Calu3 (cell line): ENCODE measurements around the gene CPLANE1. TPM values are rescaled to one million over a fixed set of nuclear protein-coding genes. Genes with fewer than 3 reads are reported as not detected.
"Not testable (repeated sequence)": the region's sequence is repeated elsewhere in the genome, so short reads cannot be mapped to it uniquely, and the experiment has no call there.

Source experiments
- BruUV-seq: library from RNA; stranded (reverse); fragments of 400-500 nt; replicated peaks from 2 replicates; lab custom pipeline; 2021; lab: Mats Ljungman, UMichigan
- CTCF ChIA-PET: fragments of 300-600 bp; sonication (Branson Sonifier 250); formaldehyde crosslinking; loops from one replicate; lab custom pipeline; 2022; ENCODE audit warnings: antibody characterized with exemption; lab: Charles Lee
- DNase-seq: peaks from one replicate; pipeline ENCODE4 v3.0.0; 2022
- H3K27ac Mint-ChIP-seq: one replicate; pipeline ENCODE4 v1.8.0; 2022; ENCODE audit warnings: mixed read lengths; ENCODE audit not compliant: unreplicated experiment
- H3K27me3 Mint-ChIP-seq: one replicate; pipeline ENCODE4 v1.8.0; 2022; ENCODE audit warnings: mixed read lengths; ENCODE audit not compliant: unreplicated experiment
- H3K36me3 Mint-ChIP-seq: one replicate; pipeline ENCODE4 v1.8.0; 2022; ENCODE audit warnings: mild to moderate bottlenecking, moderate library complexity, mixed read lengths; ENCODE audit not compliant: insufficient read depth, unreplicated experiment
- H3K4me1 Mint-ChIP-seq: one replicate; pipeline ENCODE4 v1.8.0; 2022; ENCODE audit warnings: mild to moderate bottlenecking, low read depth, mixed read lengths; ENCODE audit not compliant: unreplicated experiment
- H3K4me3 Mint-ChIP-seq: one replicate; pipeline ENCODE4 v1.8.0; 2022; ENCODE audit warnings: mild to moderate bottlenecking, low read depth, moderate library complexity, mixed read lengths; ENCODE audit not compliant: unreplicated experiment
- H3K9me3 Mint-ChIP-seq: one replicate; pipeline ENCODE4 v1.8.0; 2022; ENCODE audit warnings: low read depth, mixed read lengths; ENCODE audit not compliant: unreplicated experiment
- CTCF ChIP-seq: fragments of 200-600 bp; IDR thresholded peaks from one replicate; pipeline ENCODE4 v1.8.0; 2022; ENCODE audit warnings: antibody characterized with exemption; ENCODE audit not compliant: unreplicated experiment
- intact Hi-C: fragments of 100-400 bp; cut with micrococcal nuclease; formaldehyde crosslinking; loops from one replicate; pipeline ENCODE4 v1.10.0; 2022; ENCODE audit not compliant: unreplicated experiment
- total RNA-seq: library from RNA; stranded (reverse); gene quantifications from 2 replicates; pipeline ENCODE4 v1.2.3, GENCODE V29; 2022

The CPLANE1 gene
- total RNA-seq, 1 experiment from 2014 or later, result 12.1 TPM

DNA sequence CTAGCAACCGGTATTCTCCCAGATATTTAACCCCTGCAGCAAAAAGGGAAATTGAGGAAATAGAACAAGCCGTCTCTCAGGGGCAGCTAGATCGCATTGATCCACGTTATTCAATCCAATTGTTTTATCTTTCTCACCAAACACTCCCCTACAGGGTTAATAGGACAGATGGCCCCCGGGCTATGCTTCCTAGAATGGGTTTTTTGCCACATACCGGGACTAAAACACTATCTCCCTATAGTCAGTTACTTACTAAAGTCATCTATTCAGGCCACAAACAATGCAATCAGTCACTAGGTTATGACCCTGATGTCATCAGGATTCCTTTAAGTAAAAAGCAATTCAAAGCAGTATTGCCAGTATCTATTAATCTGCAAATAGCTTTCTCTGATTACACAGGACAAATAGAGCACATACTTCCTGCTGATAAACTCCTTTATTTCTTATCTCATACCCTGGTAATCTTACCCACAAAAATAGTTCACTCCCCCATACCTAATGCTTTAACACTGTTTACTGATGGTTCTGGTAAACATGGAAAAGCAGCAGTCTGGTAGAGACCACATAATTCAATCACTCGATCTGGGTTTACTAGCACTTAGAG is 159.0 kb downstream of the CPLANE1 start:
- H3K4me1 Mint-ChIP-seq, result peaks cover 9% of the 10 kb centered on the region
- CTCF ChIA-PET, result interaction anchor here (0.8 kb wide), 1 partner anchor 149 kb away, joined by 4 read pairs; no protein-coding TSS in a partner anchor
- no TSS peak for BruUV-seq

GRCh38 chr5:37088009-37088408 is 161.2 kb downstream of the CPLANE1 start:
- no peak for TF ChIP-seq CTCF
- no peaks in the 10 kb centered on the region for H3K36me3 Mint-ChIP-seq
- no TSS peak for BruUV-seq
- H3K27me3 Mint-ChIP-seq, result no peaks in the 10 kb centered on the region
- peaks cover 9% of the 10 kb centered on the region for H3K4me1 Mint-ChIP-seq
- intact Hi-C loops, result no loop called here
- no peak for DNase-seq
- H3K27ac Mint-ChIP-seq, result no peak overlapping the region
- H3K9me3 Mint-ChIP-seq, result no peaks in the 10 kb centered on the region
- H3K4me3 Mint-ChIP-seq, result no peak overlapping the region
- CTCF ChIA-PET, result no interaction called here

More for the DNA sequence above, 159.0 kb downstream of the CPLANE1 start:
- Mint-ChIP-seq H3K36me3 (no peaks in the 10 kb centered on the region), H3K9me3 (peaks cover 4% of the 10 kb centered on the region), H3K27ac (no peak overlapping the region), H3K27me3 (no peaks in the 10 kb centered on the region), H3K4me3 (no peak overlapping the region)
- DNase-seq, result no peak
- intact Hi-C loops, result no loop called here
- no peak for TF ChIP-seq CTCF

- no peak for DNase-seq
- Mint-ChIP-seq H3K27me3 (no peaks in the 10 kb centered on the region), H3K9me3 (no peaks in the 10 kb centered on the region), H3K27ac (no peak overlapping the region), H3K4me1 (peaks cover 9% of the 10 kb centered on the region), H3K36me3 (no peaks in the 10 kb centered on the region), H3K4me3 (no peak overlapping the region)
- BruUV-seq, result no TSS peak
- TF ChIP-seq CTCF, result no peak
- CTCF ChIA-PET, result no interaction called here
- intact Hi-C loops, result no loop called here
These were observed 162.6 kb downstream of the CPLANE1 start for GRCh38 chr5:37086466-37087173.

DNA sequence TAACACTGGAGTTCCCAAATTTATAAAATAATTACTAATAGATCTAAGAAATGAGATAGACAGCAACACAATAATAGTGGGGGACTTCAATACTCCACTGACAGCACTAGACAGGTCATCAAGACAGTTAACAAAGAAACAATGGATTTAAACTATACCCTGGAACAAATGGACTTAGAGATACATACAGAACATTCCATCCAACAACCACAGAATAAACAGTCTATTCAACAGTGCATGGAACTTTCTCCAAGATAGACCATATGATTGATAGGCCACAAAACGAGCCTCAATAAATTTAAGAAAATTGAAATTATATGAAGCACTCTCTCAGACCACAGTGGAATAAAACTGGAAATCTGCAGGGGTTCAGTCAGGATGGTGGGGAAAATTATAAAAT is 163.2 kb downstream of the CPLANE1 start:
- H3K4me3 Mint-ChIP-seq, H3K27me3 Mint-ChIP-seq, DNase-seq, BruUV-seq, H3K27ac Mint-ChIP-seq, H3K9me3 Mint-ChIP-seq, H3K4me1 Mint-ChIP-seq, H3K36me3 Mint-ChIP-seq, intact Hi-C loops: not testable (repeated sequence)
- CTCF ChIA-PET, result interaction anchor here (0.6 kb wide), 1 partner anchor 12 kb away, joined by 3 read pairs; no protein-coding TSS in a partner anchor

DNA sequence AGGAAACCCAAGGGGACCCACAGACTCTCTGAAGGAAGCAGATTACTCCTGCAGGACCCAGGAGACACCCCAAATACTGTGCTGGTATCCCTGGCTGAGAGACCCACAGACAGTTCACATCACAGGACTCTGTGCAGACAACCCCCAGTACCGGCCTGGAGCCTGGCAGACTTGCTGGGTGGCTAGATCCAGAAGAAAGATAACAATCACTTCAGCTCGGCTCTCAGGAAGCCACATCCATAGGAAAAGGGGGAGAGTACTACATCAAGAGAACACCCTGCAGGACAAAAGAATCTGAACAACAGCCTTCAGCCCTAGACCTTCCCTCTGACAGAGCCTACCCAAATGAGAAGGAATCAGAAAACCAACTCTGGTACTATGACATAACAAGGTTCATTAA is 166.2 kb downstream of the CPLANE1 start:
- not testable (repeated sequence) for BruUV-seq

More for the DNA sequence above, 166.2 kb downstream of the CPLANE1 start:
- H3K4me3 Mint-ChIP-seq, H3K36me3 Mint-ChIP-seq, DNase-seq, H3K27ac Mint-ChIP-seq, H3K4me1 Mint-ChIP-seq, H3K27me3 Mint-ChIP-seq, CTCF ChIA-PET, intact Hi-C loops, H3K9me3 Mint-ChIP-seq: not testable (repeated sequence)
